NT2/D1 (cell line): ENCODE measurements around the gene FOS.

Source experiments
- DNase-seq: peaks from one replicate; pipeline ENCODE4 v3.0.0-alpha.2; 2011; ENCODE audit warnings: low read depth, low spot score
- H3K27me3 ChIP-seq: 2 replicates; pipeline ENCODE4 v1.6.0; 2011; ENCODE audit warnings: mild to moderate bottlenecking; ENCODE audit not compliant: insufficient read length, insufficient read depth
- H3K36me3 ChIP-seq: 2 replicates; pipeline ENCODE4 v1.6.1; 2011; ENCODE audit warnings: mild to moderate bottlenecking, low read length, mixed read lengths; ENCODE audit not compliant: insufficient read depth, insufficient read length
- H3K4me1 ChIP-seq: 2 replicates; pipeline ENCODE4 v1.5.1; 2011; ENCODE audit not compliant: insufficient read depth, insufficient read length
- H3K4me3 ChIP-seq: 2 replicates; pipeline ENCODE4 v1.5.1; 2011; ENCODE audit warnings: low read depth; ENCODE audit not compliant: insufficient read length
- H3K9ac ChIP-seq: 2 replicates; pipeline ENCODE4 v1.6.0; 2011; ENCODE audit warnings: low read depth; ENCODE audit not compliant: insufficient read length
- H3K9me3 ChIP-seq: 2 replicates; pipeline ENCODE4 v1.5.1; 2011; ENCODE audit warnings: mild to moderate bottlenecking, low read length; ENCODE audit not compliant: insufficient read depth
- SUZ12 ChIP-seq: IDR thresholded peaks from 2 replicates; pipeline ENCODE4 v1.6.1; 2011; ENCODE audit not compliant: insufficient read length, insufficient read depth; ENCODE audit errors: extremely low read depth
- YY1 ChIP-seq: IDR thresholded peaks from 2 replicates; pipeline ENCODE4 v1.6.1; 2011; ENCODE audit not compliant: insufficient read length, insufficient read depth
- ZNF274 ChIP-seq: IDR thresholded peaks from 2 replicates; pipeline ENCODE4 v1.6.1; 2011; ENCODE audit warnings: mild to moderate bottlenecking, low read depth, low read length

FOS gene

GRCh38 chr14:75262641-75263040 is 16.0 kb upstream of the FOS start:
- no peaks in the 10 kb centered on the region for H3K27me3 ChIP-seq
- TF ChIP-seq YY1 (no peak), SUZ12 (no peak), ZNF274 (no peak)
- H3K36me3 ChIP-seq = no peaks in the 10 kb centered on the region
- no peak overlapping the region for H3K4me3 ChIP-seq
- H3K4me1 ChIP-seq = peaks cover 7% of the 10 kb centered on the region
- no peaks in the 10 kb centered on the region for H3K9me3 ChIP-seq
- H3K9ac ChIP-seq = no peak overlapping the region
- DNase-seq = no peak

- Histone ChIP-seq H3K36me3 (no peaks in the 10 kb centered on the region), H3K27me3 (no peaks in the 10 kb centered on the region), H3K4me1 (peaks cover 7% of the 10 kb centered on the region), H3K9ac (no peak overlapping the region), H3K9me3 (no peaks in the 10 kb centered on the region), H3K4me3 (no peak overlapping the region)
- TF ChIP-seq SUZ12 (no peak), YY1 (no peak), ZNF274 (no peak)
- DNase-seq = no peak
Observed at GRCh38 chr14:75264036-75264435, 14.6 kb upstream of the FOS start.

DNA sequence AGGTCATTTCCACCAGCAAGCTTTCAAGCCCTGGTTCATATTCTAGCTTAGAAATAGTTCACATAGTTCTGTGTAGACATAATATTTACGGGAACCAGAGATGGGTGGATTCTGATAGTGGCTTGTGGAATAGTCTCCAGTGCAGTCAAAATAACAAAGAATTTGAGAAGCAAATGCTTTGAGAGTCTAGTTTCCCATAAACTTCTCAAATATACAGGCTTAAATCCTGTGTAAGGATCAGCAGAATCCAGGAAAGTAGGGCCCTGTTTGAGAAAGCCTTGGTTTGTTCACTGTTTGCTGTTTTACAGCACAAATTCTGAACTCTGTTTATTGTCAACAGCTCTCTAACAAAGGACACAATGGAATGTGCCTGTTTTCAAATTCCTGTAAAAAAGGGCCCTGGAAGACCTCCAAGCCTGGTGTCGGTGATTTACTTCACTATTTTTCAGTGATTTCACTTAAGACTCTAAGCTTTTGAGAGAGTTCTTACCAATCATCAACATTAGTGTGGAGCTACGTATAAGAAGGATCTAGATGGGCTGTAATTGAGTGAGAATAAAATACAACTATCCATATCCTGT is 11.4 kb upstream of the FOS start:
- Histone ChIP-seq H3K4me1 (no peaks in the 10 kb centered on the region), H3K27me3 (no peaks in the 10 kb centered on the region), H3K9ac (no peak overlapping the region), H3K36me3 (no peaks in the 10 kb centered on the region), H3K9me3 (no peaks in the 10 kb centered on the region), H3K4me3 (no peak overlapping the region)
- DNase-seq = no peak
- TF ChIP-seq SUZ12 = no peak
- no peak for TF ChIP-seq ZNF274
- TF ChIP-seq YY1 = no peak

DNA sequence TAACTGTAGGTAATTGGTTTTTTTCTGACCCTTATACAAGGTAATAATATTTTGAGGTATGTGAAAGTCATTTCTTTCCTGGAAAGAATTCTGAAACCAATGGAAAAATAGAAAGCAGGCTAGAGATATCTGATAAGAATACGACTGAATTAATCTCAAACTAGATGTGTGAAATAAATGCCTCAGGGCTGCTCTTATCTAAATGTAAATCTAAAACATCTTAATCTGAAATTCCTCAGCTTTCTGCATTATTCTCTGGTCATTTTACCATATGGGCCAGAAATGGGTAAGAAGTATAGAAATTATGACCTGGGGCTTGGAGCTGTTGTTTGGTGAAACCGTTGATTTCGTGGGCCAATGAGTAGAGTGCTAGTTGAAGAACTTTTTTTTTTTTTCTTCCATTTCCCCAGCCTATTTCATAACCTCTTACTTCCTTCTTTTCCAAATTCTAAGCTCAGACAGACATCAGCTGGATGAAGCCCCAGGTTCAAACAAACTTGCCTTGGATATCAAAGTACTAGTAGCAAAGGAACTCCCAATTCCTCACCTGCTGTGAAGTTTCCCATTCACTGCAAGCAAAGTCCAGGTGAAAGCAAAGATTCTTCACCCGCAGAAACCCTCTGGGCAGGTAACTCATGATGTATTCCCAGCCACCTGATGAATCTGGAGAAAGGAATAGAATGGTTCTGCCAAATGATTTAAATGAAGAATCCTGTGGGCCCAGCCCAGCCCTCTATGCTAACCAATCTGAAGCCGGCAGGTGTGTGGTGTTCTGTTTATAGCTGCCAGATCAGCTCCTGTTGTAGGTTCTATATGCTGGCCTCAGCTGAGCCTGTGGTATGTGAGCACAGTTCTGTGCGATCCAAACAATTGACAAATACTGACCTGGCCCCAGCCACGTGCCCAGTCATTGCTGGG is 9.7 kb upstream of the FOS start:
- TF ChIP-seq ZNF274 = no peak
- TF ChIP-seq SUZ12 = no peak
- no peak for TF ChIP-seq YY1
- no peaks in the 10 kb centered on the region for H3K9me3 ChIP-seq
- peaks cover 4% of the 10 kb centered on the region for H3K4me1 ChIP-seq
- H3K4me3 ChIP-seq = no peak overlapping the region
- no peaks in the 10 kb centered on the region for H3K27me3 ChIP-seq
- H3K9ac ChIP-seq = no peak overlapping the region
- no peak for DNase-seq
- H3K36me3 ChIP-seq = no peaks in the 10 kb centered on the region

DNA sequence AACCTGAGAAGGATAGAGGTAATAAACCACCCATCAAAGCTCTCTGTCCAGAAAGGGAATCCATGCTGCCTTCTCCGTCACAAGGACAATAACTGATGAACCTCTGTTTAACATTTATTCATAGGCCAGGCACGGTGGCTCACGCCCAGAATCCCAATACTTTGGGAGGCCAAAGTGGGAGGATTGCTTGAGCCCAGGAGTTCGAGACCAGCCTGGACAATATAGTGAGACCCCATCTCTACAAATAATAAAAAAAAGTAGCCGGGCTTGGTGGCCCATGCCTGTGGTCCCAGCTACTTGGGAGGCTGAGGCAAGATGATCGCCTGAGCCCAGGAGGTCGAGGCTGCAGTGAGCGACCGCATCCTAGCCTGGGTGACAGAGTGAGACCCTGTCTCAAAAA is 7.1 kb upstream of the FOS start:
- Histone ChIP-seq H3K4me3 (no peak overlapping the region), H3K9ac (no peak overlapping the region), H3K9me3 (no peaks in the 10 kb centered on the region), H3K4me1 (peaks cover 4% of the 10 kb centered on the region), H3K36me3 (no peaks in the 10 kb centered on the region), H3K27me3 (peaks cover 14% of the 10 kb centered on the region)
- no peak for DNase-seq
- no peak for TF ChIP-seq YY1
- no peak for TF ChIP-seq SUZ12
- no peak for TF ChIP-seq ZNF274

DNA sequence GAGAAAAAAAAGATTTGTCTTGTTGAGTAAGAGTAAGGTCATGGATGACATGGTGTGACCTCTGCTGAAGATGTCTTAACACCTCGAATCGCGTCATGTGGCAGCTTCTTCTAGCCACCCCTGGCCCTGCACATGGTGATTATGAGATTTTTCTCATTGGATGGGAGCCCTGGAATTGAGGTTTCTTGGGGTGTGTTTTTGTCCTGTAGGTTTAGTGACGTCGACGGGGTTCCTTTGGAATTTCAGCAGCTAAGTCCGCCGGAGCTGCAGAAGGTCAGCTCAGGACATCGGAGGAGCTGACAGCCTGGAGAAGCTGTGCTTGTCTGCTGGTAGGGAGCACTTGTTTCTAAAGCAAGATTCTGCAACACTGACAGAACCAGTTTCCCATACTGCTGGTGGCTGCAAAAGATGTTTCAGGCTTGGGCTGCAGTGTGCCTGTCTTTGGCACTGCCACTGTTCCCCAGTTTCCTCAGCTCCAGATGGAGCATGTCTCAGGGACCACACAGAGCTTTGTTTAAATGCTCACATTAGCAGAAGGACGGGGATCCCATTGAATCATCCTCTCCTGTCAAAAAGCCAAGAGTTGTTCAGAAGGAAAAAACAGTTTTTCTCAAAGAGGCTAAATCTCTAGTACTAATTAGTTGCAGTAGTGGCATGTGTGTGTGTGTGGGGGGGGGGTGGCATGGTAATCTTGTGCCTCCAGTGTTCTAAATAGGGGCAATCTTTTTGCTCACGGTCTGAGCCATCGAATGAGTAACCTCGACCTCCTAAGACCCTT is 5.2 kb upstream of the FOS start:
- peaks cover 6% of the 10 kb centered on the region for H3K4me1 ChIP-seq
- peaks cover 14% of the 10 kb centered on the region for H3K27me3 ChIP-seq
- H3K9me3 ChIP-seq = no peaks in the 10 kb centered on the region
- no peak for TF ChIP-seq ZNF274
- no peak for TF ChIP-seq SUZ12
- TF ChIP-seq YY1 = no peak
- no peak overlapping the region for H3K9ac ChIP-seq
- DNase-seq = no peak
- H3K36me3 ChIP-seq = no peaks in the 10 kb centered on the region
- no peak overlapping the region for H3K4me3 ChIP-seq
